ENCODE results near the gene RFTN1.

RFTN1 gene

DNA sequence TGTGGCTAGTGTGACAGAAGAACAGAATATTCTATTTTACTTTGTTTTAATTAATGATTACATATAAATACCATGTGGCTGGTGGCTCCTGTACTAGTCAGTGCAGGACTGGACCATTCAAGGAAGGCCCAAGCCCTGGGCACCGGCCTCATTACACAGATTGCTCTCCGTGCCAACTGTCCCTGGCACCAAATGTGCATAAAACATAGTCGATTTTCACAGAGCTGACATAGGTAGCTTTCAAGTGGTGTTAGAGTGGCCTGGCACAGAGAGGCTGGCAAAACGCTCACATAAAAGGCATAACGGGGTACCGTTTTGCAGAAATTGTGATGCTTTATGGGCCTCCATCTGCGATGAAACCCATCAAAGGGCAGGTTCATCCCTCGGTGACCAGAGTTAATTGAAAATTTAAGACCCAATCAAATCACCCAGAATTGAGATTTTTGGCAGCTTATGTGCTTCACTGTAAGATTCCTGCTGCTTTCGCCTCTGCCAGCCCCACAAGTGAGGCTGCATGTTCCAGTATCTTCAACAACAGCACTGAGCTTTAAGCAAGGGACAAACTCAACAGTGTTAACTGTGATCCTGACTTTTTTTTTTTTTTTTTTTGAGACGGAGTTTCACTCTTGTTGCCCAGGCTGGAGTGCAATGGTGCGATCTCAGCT, 25.9 kb downstream of the RFTN1 start:
- DNase-seq (ENCODE audit: low spot score) (no peak), FAIRE-seq (no peak)

DNA sequence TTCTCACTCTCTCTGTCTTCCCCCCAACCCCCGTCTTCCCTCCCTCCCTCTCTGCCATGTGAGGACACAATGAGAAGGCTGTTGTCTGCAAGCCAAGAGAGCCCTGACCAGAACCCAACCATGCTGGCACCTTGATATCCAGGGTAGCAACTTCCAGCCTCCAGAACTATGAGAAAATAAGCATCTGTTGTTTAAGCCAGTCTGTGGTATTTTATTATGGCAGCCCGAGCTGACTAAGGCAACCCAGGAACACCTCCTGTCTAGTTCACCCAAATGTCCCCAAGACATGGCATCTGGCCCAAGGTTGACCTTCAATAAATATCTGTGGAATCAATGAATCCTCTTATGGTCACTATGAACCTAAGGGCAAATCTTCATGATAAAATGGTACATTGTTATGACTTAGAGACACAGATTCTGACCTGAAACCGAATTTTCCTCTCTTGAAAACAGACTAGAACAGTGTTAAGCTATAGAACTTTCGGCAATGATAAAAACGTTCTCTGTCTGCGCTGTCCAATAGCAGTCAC, 26.5 kb downstream of the RFTN1 start:
- FAIRE-seq (no peak), DNase-seq (ENCODE audit: low spot score) (no peak)

- DNase-seq (ENCODE audit: low spot score) (no peak), FAIRE-seq (no peak)
Observed at GRCh38 chr3:16486201-16486600, 27.3 kb downstream of the RFTN1 start.

DNA sequence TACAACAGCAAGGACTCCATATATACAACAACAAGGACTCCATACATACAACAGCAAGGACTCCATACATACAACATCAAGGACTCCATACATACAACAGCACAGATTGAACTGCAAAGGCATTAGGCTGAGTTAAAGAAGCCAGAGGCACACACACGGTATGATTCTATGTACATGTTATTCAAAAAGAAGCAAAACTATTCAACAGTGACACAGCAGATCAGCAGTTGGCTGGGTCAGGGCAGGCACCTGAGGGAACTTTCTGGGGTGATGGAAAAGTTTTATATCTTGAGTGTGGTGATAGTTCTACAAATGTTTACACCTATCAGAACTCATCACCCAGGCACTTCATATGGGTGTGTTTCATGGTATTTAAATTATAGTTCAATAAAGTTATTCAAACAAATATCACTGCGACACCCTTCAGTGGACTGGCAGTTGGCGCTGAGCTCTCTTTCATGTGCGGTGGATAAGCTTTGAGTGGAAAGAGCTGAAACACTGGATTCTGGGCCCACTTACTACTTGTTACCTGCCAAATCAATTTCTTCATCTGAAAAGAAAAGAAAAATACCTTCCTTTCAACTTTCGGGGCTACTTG, 28.0 kb downstream of the RFTN1 start:
- no peak for DNase-seq (ENCODE audit: low spot score)
- no peak for FAIRE-seq

- FAIRE-seq = no peak
- DNase-seq (ENCODE audit: low spot score) = no peak
Observed at GRCh38 chr3:16484984-16485383, 28.5 kb downstream of the RFTN1 start.

GRCh38 chr3:16484216-16484615, 29.3 kb downstream of the RFTN1 start:
- peak; percentile 72 for DNase-seq (ENCODE audit: low spot score)
- peak; percentile 54 for FAIRE-seq

GRCh38 chr3:16482770-16483531, 30.5 kb downstream of the RFTN1 start:
- FAIRE-seq = no peak
- DNase-seq (ENCODE audit: low spot score) = no peak

DNA sequence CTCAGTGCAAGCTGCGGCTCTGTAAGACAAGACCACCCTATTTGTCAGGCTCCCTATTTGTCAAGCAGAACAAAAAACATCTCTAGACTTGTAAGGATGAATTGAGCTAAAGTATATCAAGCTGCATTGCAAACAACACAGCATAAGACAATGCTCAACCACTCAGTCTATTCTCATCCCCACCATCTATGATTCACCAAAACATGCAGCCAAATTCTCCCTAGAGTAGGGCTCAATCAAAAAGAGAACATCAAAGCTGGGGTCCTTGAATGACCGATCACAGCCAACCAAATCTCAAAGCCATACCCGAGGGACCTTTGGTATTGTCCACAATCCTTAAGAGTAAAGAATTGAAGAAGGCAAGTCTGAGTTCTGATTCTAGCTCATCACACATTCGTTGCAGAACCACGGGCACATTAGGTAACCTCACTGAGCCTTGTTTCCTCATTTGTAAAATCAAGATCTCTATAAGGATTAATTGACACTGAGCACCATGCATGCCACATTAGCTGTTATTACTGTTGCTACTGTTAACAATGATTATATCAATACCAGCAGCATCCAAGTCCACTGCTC, 31.2 kb downstream of the RFTN1 start:
- DNase-seq (ENCODE audit: low spot score) (no peak), FAIRE-seq (no peak)

DNA sequence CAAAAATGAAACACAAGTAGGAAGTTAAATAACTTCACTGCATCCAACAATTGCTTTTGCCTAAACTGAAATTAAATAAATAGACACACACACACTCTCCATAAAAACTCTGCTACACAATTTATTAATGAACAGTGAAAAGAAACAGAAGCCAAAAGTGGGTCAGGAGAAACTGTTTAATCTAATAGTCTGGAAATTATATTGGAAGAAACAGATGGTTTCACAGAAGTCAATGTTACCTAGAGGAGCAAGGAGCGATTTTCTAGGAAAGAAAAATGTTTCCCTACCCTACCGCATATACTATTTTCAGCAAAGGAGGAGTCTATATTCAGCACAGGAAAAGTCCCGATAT, 32.0 kb downstream of the RFTN1 start:
- FAIRE-seq (no peak), DNase-seq (ENCODE audit: low spot score) (no peak)

DNA sequence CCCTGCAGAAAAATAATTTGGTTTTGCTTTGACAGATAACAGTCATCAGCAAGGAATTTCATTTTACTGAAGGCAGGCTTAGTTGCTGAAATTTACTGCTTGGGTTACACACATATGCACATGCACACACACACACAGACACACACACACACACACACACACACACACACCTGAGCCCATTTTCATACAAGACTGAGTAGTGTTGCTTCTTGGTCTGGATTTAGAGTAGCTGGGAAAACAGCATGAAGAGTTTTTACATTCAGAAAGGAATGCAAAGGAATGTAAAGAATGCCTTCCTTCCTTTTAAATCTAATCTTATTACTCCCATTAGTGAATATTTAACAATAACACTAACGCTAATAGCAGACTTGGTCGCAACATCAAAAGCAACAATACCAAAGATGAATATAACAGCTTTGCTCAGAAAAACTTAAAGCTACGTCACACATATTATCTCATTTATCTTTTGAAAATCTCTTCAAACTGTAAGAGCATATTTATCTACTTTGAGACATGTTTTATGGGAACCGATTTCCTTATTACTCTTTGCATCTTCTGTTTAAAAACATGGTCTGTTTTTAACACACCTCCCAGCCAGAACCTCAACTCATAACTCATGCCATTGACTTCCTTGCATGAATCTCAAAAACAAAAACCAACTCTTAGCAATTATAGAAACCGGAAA, 32.5 kb downstream of the RFTN1 start:
- FAIRE-seq (no peak), DNase-seq (ENCODE audit: low spot score) (peak; percentile 10)

DNA sequence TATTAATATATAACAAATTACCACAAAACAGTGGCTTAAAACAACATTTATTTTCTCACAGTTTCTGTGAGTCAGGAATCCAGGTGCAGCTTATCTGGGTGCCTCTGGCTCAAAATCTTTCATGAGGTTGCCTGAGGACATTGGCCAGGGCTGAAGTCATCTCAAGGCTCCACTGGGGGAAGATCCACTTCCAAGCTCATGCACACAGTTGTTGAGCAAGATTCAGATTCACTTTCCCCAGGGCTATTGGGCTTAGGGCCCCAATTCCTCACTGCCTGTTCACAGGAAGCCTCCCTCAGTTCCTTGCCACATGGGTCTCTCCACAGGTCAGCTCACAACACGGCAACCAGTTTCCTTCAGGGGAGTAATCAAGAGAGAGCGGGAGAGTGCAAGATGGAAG, 35.0 kb downstream of the RFTN1 start:
- DNase-seq (ENCODE audit: low spot score) = no peak
- no peak for FAIRE-seq

GRCh38 chr3:16477521-16477920, 36.0 kb downstream of the RFTN1 start:
- FAIRE-seq = no peak
- no peak for DNase-seq (ENCODE audit: low spot score)

GRCh38 chr3:16477056-16477455, 36.4 kb downstream of the RFTN1 start:
- FAIRE-seq (no peak), DNase-seq (ENCODE audit: low spot score) (no peak)

DNA sequence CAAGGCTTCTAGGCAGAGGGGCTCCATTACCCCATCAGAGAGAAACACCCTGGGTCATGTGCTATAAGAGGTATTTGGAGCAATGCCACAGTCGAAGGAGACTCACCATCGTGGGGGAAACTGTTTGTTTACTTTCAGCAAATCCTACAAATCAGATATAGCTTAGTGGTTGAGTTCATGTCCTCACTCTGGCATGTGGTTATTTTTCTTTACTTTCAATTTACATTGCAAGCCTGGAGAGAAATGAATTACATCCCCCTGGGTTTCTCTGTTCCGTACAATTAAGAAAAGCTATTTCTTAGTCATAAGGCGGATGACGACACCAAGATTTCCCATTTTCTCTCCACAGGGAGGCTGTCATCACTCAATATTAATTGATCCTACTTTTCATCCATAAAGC, 36.9 kb downstream of the RFTN1 start:
- FAIRE-seq = no peak
- peak; percentile 49 for DNase-seq (ENCODE audit: low spot score)

GRCh38 chr3:16475766-16476165, 37.7 kb downstream of the RFTN1 start:
- FAIRE-seq (no peak), DNase-seq (ENCODE audit: low spot score) (no peak)

GRCh38 chr3:16474920-16475319, 38.6 kb downstream of the RFTN1 start:
- FAIRE-seq = no peak
- DNase-seq (ENCODE audit: low spot score) = no peak

GRCh38 chr3:16474216-16474615, 39.3 kb downstream of the RFTN1 start:
- DNase-seq (ENCODE audit: low spot score) (no peak), FAIRE-seq (no peak)

- FAIRE-seq = no peak
- DNase-seq (ENCODE audit: low spot score) = no peak
Observed at GRCh38 chr3:16472593-16472992, 40.9 kb downstream of the RFTN1 start.

DNA sequence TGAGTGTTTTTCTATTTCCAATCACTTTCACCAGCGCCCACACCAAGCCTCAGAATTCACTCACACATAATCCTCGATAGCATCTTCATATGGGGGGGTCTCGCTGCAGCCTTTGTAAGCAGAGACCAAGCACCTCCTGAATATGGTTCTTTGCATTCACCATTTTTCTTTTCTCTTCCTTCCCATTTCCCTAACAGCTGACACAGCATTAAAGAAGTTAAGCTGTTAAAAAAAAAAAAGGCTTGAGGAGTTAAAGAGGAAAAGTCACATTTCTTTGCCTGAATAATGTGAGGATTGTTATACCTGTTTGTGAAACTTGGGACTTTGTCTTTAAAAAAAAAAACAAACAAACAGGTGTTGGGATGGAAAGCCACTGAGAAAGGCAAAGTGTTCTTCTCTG, 41.6 kb downstream of the RFTN1 start:
- FAIRE-seq = no peak
- no peak for DNase-seq (ENCODE audit: low spot score)

DNA sequence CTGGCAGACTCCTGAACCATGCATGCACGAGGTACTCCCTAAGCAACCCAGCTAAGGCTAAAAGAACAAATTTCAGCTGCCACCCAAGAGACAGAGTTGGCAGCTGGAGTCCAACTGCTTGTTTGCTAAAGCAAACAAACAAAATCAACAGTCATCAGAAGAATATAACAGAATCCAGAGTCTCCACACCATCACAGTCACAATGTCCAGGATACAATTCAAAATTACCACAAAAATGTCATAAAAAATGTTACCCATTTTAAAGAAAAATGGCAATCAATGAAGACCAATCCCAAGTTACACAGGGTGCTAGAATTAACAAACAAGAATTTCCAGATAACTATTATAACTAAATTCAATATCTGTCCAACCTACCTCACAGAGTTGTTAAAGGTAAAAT, 42.9 kb downstream of the RFTN1 start:
- FAIRE-seq (no peak), DNase-seq (ENCODE audit: low spot score) (no peak)

- FAIRE-seq (no peak), DNase-seq (ENCODE audit: low spot score) (no peak)
Observed at GRCh38 chr3:16468336-16469098, 45.0 kb downstream of the RFTN1 start.

Measured in RCC 7860 (cell line).